NT2/D1 (cell line): ENCODE measurements around the gene NAPSA.

ENCODE experiments used
- DNase-seq: peaks from one replicate; pipeline ENCODE4 v3.0.0-alpha.2; 2011; ENCODE audit warnings: low read depth, low spot score
- H3K27me3 ChIP-seq: 2 replicates; pipeline ENCODE4 v1.6.0; 2011; ENCODE audit warnings: mild to moderate bottlenecking; ENCODE audit not compliant: insufficient read length, insufficient read depth
- H3K36me3 ChIP-seq: 2 replicates; pipeline ENCODE4 v1.6.1; 2011; ENCODE audit warnings: mild to moderate bottlenecking, low read length, mixed read lengths; ENCODE audit not compliant: insufficient read depth, insufficient read length
- H3K4me1 ChIP-seq: 2 replicates; pipeline ENCODE4 v1.5.1; 2011; ENCODE audit not compliant: insufficient read depth, insufficient read length
- H3K4me3 ChIP-seq: 2 replicates; pipeline ENCODE4 v1.5.1; 2011; ENCODE audit warnings: low read depth; ENCODE audit not compliant: insufficient read length
- H3K9ac ChIP-seq: 2 replicates; pipeline ENCODE4 v1.6.0; 2011; ENCODE audit warnings: low read depth; ENCODE audit not compliant: insufficient read length
- H3K9me3 ChIP-seq: 2 replicates; pipeline ENCODE4 v1.5.1; 2011; ENCODE audit warnings: mild to moderate bottlenecking, low read length; ENCODE audit not compliant: insufficient read depth
- SUZ12 ChIP-seq: IDR thresholded peaks from 2 replicates; pipeline ENCODE4 v1.6.1; 2011; ENCODE audit not compliant: insufficient read length, insufficient read depth; ENCODE audit errors: extremely low read depth
- YY1 ChIP-seq: IDR thresholded peaks from 2 replicates; pipeline ENCODE4 v1.6.1; 2011; ENCODE audit not compliant: insufficient read length, insufficient read depth
- ZNF274 ChIP-seq: IDR thresholded peaks from 2 replicates; pipeline ENCODE4 v1.6.1; 2011; ENCODE audit warnings: mild to moderate bottlenecking, low read depth, low read length

Gene NAPSA

DNA sequence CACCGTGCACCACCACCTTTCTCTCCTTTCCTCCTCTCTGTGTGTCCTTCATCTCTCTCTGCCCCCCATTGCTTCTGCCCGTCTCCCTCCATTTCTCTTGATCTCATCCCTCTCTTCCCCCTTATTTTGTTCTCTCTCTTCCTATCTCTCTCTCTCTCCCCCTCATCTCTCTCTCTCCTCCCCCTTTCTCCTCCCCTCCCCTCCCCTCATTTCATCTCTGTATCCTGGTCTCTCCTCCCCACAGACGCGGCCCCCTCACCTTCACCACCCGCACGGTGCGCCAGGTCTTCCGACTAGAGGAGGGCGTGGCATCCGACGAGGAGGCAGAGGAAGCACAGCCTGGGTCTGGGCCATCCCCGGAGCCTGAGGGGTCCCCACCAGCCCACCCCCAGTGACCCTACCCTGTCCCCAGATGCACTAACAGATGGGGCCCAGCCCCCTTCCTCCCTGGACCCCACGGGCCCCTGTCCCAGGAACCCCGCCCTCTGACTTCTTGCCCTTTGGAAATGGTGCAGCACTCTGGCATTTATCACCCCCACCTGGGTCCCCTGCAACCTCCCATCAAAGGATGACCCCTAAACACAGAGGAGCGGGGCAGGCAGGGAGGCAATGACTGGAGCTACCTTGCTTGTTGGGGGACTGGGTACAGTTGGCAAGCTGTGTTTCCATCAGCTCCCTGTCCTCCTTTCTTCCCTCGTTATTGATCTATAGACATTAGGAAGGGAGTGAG, 55.9 kb downstream of the NAPSA start:
- no peaks in the 10 kb centered on the region for H3K4me1 ChIP-seq
- DNase-seq, result no peak
- TF ChIP-seq ZNF274 (no peak), SUZ12 (no peak), YY1 (no peak)
- peaks cover 53% of the 10 kb centered on the region for H3K27me3 ChIP-seq
- H3K9ac ChIP-seq, result no peak overlapping the region
- H3K4me3 ChIP-seq, result no peak overlapping the region
- no peaks in the 10 kb centered on the region for H3K36me3 ChIP-seq
- H3K9me3 ChIP-seq, result peaks cover 33% of the 10 kb centered on the region

DNA sequence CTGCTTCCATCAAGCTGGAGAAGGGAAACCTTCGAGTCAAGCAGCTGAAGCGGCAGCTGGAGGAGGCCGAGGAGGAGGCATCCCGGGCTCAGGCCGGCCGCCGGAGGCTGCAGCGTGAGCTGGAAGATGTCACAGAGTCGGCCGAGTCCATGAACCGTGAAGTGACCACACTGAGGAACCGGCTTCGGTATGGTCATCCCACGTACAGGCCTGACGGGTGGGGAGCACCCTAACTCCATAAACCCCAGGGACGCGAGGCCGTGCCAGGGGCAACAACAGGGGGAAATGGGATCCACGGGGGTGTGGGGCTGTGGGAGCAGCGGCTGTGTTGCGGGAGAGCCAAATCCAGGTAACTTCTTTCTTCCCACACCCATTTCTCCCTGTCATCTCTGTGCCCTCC, 56.4 kb downstream of the NAPSA start:
- H3K9me3 ChIP-seq, result peaks cover 33% of the 10 kb centered on the region
- TF ChIP-seq YY1 (no peak), SUZ12 (no peak), ZNF274 (no peak)
- peaks cover 55% of the 10 kb centered on the region for H3K27me3 ChIP-seq
- H3K36me3 ChIP-seq, result no peaks in the 10 kb centered on the region
- no peaks in the 10 kb centered on the region for H3K4me1 ChIP-seq
- no peak overlapping the region for H3K4me3 ChIP-seq
- no peak overlapping the region for H3K9ac ChIP-seq
- DNase-seq, result no peak
